Liver (tissue), 9 donors: ENCODE results near the gene OSBP2. TPM values are rescaled to one million over a fixed set of nuclear protein-coding genes. Genes with fewer than 3 reads are reported as not detected.

Source experiments
- DNase-seq: peaks from one replicate; pipeline ENCODE4 v3.0.0-alpha.2; 2017; ENCODE audit warnings: low spot score
- H3K27ac ChIP-seq, 2 donors: one replicate each; pipeline ENCODE4 v1.7.0; 2013; ENCODE audit warnings: inconsistent platforms in 2 of 2, low read length in 2 of 2, control low read depth in 1 of 2, low read depth in 1 of 2, mild to moderate bottlenecking in 1 of 2
- H3K27me3 ChIP-seq, 4 donors: one replicate each; pipeline versions ENCODE4 v1.6.1 to v1.7.0; 2013; ENCODE audit warnings: low read length in 3 of 4, inconsistent platforms in 1 of 4, mild to moderate bottlenecking in 1 of 4, moderate library complexity in 1 of 4; ENCODE audit not compliant: control insufficient read depth in 4 of 4, insufficient read depth in 4 of 4
- H3K36me3 ChIP-seq, 4 donors: one replicate each; pipeline versions ENCODE4 v1.6.1 to v1.7.0; 2013; ENCODE audit warnings: low read length in 3 of 4, mild to moderate bottlenecking in 3 of 4, low read depth in 1 of 4, moderate library complexity in 1 of 4; ENCODE audit not compliant: control insufficient read depth in 4 of 4, insufficient read depth in 3 of 4
- H3K4me1 ChIP-seq, 4 donors: one replicate each; pipeline versions ENCODE4 v1.6.1 to v1.7.0; 2013; ENCODE audit warnings: low read length in 3 of 4, mild to moderate bottlenecking in 3 of 4, moderate library complexity in 1 of 4; ENCODE audit not compliant: control insufficient read depth in 4 of 4, insufficient read depth in 4 of 4
- H3K4me3 ChIP-seq, 3 donors: one replicate each; pipeline versions ENCODE4 v1.6.1 to v1.7.0; 2013; ENCODE audit warnings: low read length in 3 of 3, control low read depth in 1 of 3, low read depth in 1 of 3, mild to moderate bottlenecking in 1 of 3
- H3K9ac ChIP-seq, 2 donors: one replicate each; pipeline ENCODE4 v1.7.0; 2013; ENCODE audit warnings: low read length in 2 of 2, mild to moderate bottlenecking in 2 of 2, moderate library complexity in 2 of 2, control low read depth in 1 of 2, low read depth in 1 of 2
- H3K9me3 ChIP-seq, 4 donors: one replicate each; pipeline versions ENCODE4 v1.6.1 to v1.7.0; 2013; ENCODE audit warnings: low read length in 3 of 4; ENCODE audit not compliant: control insufficient read depth in 4 of 4
- ATF3 ChIP-seq: IDR thresholded peaks from 2 replicates; pipeline ENCODE4 v1.6.1; 2016; ENCODE audit warnings: antibody characterized with exemption
- CTCF ChIP-seq: fragments of 150-350 bp; IDR thresholded peaks from 2 replicates; pipeline ENCODE4 v1.5.1; 2017; ENCODE audit warnings: improper control_type of control experiment, low read depth, low read length; ENCODE audit not compliant: missing input control
- EGR1 ChIP-seq, 2 donors: IDR thresholded peaks; 2 replicates each; pipeline ENCODE4 v1.6.1; 2016 to 2018; ENCODE audit warnings: antibody characterized with exemption in 2 of 2, low read depth in 2 of 2
- FOXA1 ChIP-seq: IDR thresholded peaks from 2 replicates; pipeline ENCODE4 v1.6.1; 2016; ENCODE audit warnings: antibody characterized with exemption
- FOXA2 ChIP-seq: IDR thresholded peaks from 2 replicates; pipeline ENCODE4 v1.6.1; 2016; ENCODE audit warnings: antibody characterized with exemption
- HNF4A ChIP-seq, 2 donors: conservative IDR thresholded peaks; 2 replicates each; pipeline ENCODE4 v1.6.1; 2016; ENCODE audit warnings: antibody characterized with exemption in 2 of 2, mild to moderate bottlenecking in 2 of 2
- JUND ChIP-seq, 2 donors: IDR thresholded peaks; 2 replicates each; pipeline ENCODE4 v1.6.1; 2016; ENCODE audit warnings: antibody characterized with exemption in 2 of 2
- MAX ChIP-seq: IDR thresholded peaks from 2 replicates; pipeline ENCODE4 v1.6.1; 2016; ENCODE audit warnings: antibody characterized with exemption
- NR2F2 ChIP-seq: IDR thresholded peaks from 2 replicates; pipeline ENCODE4 v1.6.1; 2016; ENCODE audit warnings: antibody characterized with exemption
- RAD21 ChIP-seq, 2 donors: IDR thresholded peaks; 2 replicates each; pipeline ENCODE4 v1.6.1; 2016; ENCODE audit warnings: antibody characterized with exemption in 2 of 2, mild to moderate bottlenecking in 2 of 2
- RXRA ChIP-seq, 2 donors: IDR thresholded peaks; 2 replicates each; pipeline ENCODE4 v1.6.1; 2017 to 2018; ENCODE audit warnings: antibody characterized with exemption in 2 of 2, mild to moderate bottlenecking in 1 of 2
- SP1 ChIP-seq: IDR thresholded peaks from 2 replicates; pipeline ENCODE4 v1.6.1; 2018; ENCODE audit warnings: antibody characterized with exemption, mild to moderate bottlenecking
- TAF1 ChIP-seq: conservative IDR thresholded peaks from 2 replicates; pipeline ENCODE4 v1.6.1; 2016; ENCODE audit warnings: antibody characterized with exemption, mild to moderate bottlenecking
- YY1 ChIP-seq: IDR thresholded peaks from 2 replicates; pipeline ENCODE4 v1.6.1; 2016; ENCODE audit warnings: antibody characterized with exemption, mild to moderate bottlenecking
- ZBTB33 ChIP-seq: IDR thresholded peaks from 2 replicates; pipeline ENCODE4 v1.6.1; 2016; ENCODE audit warnings: antibody characterized with exemption
- WGBS: extraction: QIAGEN DNeasy Blood & Tissue Kit; methylation state at CpG from one replicate; pipeline ENCODE4 v1.1.7; 2013; 5-methylcytosine and 5-hydroxymethylcytosine counted together
- polyA plus RNA-seq, 2 donors: library from polyadenylated mRNA; stranded (reverse) in 1 of 2; unstranded in 1 of 2; fragments of 200-250 nt in 1 of 2; fragments of >200 nt in 1 of 2; fragmentation: Nextera tagmentation in 1 of 2; extraction: Ambion mirVana in 1 of 2; gene quantifications; one replicate each; pipeline versions ENCODE4 v1.2.1 to v1.2.3, GENCODE V29; 2013 to 2015
- total RNA-seq, 2 donors: library from RNA; depleted of rRNA; stranded (reverse); fragments of >200 nt; gene quantifications; one replicate each; pipeline ENCODE4 v1.2.3, GENCODE V29; 2014
- donor health status: healthy.
- donor health status: healthy.
- donor health status: healthy.
- donor health status: healthy.
- donor health status: healthy.

The OSBP2 gene
- total and polyA plus RNA-seq, 4 donors, result 0.43 to 192 (median 0.86) TPM

- no peak for TF ChIP-seq FOXA1
- TF ChIP-seq JUND (IDR thresholded peaks at IDR 0.05), result no peak
- no peak for TF ChIP-seq TAF1
- TF ChIP-seq ATF3, result no peak
- TF ChIP-seq NR2F2, result no peak
- Histone ChIP-seq H3K4me3 (no peak overlapping the region), H3K36me3 (peaks cover 22 to 96% (median 69%) of the 10 kb centered on the region in 4 donors), H3K9ac (no peak overlapping the region), H3K9me3 (no peaks in the 10 kb centered on the region), H3K27me3 (no peaks in the 10 kb centered on the region), H3K27ac (no peak overlapping the region), H3K4me1 (no peaks in the 10 kb centered on the region)
- no peak for DNase-seq
- 88% methylated on average over 7 of the region's 7 CpGs for WGBS
These were observed 238.8 kb downstream of the OSBP2 start for GRCh38 chr22:30933457-30933856.

- no peak for DNase-seq
- TF ChIP-seq TAF1 (no peak), HNF4A (conservative IDR thresholded peaks at IDR 0.05) (no peak), SP1 (no peak), ZBTB33 (no peak), CTCF (no peak), ATF3 (no peak), EGR1 (IDR thresholded peaks at IDR 0.05; ENCODE audit: low read depth in 2 of 2) (no peak), YY1 (no peak), RAD21 (IDR thresholded peaks at IDR 0.05) (no peak), RXRA (IDR thresholded peaks at IDR 0.05) (no peak), FOXA1 (no peak), MAX (no peak), FOXA2 (no peak)
- WGBS, result 97% methylated on average over 8 of the region's 8 CpGs
These were observed 239.4 kb downstream of the OSBP2 start for GRCh38 chr22:30934053-30934452.

More at GRCh38 chr22:30934053-30934452, 239.4 kb downstream of the OSBP2 start:
- no peaks in the 10 kb centered on the region for H3K27me3 ChIP-seq
- no peak overlapping the region for H3K4me3 ChIP-seq
- no peaks in the 10 kb centered on the region for H3K4me1 ChIP-seq
- H3K36me3 ChIP-seq, result peaks cover 22 to 94% (median 68%) of the 10 kb centered on the region in 4 donors
- H3K9me3 ChIP-seq, result no peaks in the 10 kb centered on the region
- H3K27ac ChIP-seq, result no peak overlapping the region
- H3K9ac ChIP-seq, result no peak overlapping the region
